ENCODE results near the gene PHF21B.

- no peak for TF ChIP-seq GATA3 (IDR thresholded peaks at IDR 0.05; ENCODE audit: low read depth, low read length)
- no peak for TF ChIP-seq GATA2 (IDR thresholded peaks at IDR 0.05; ENCODE audit: low read depth, low read length)
Measured at GRCh38 chr22:44982445-44982844, 27.4 kb downstream of the PHF21B start.

Data from SH-SY5Y (cell line).